Duodenal mucosa (tissue), 2 donors: ENCODE results near the gene MYEOV.

Experiments
- H3K27ac ChIP-seq: one replicate; pipeline ENCODE4 v1.7.0; 2013; ENCODE audit warnings: low read depth, low read length
- H3K27me3 ChIP-seq, 2 donors: one replicate each; pipeline ENCODE4 v1.7.0; 2013; ENCODE audit warnings: low read length in 2 of 2, control low read depth in 1 of 2; ENCODE audit not compliant: insufficient read depth in 2 of 2, control insufficient read depth in 1 of 2
- H3K36me3 ChIP-seq, 2 donors: one replicate each; pipeline ENCODE4 v1.7.0; 2013; ENCODE audit warnings: low read length in 2 of 2, control low read depth in 1 of 2; ENCODE audit not compliant: insufficient read depth in 2 of 2, control insufficient read depth in 1 of 2
- H3K4me1 ChIP-seq, 2 donors: one replicate each; pipeline ENCODE4 v1.7.0; 2013; ENCODE audit warnings: low read length in 2 of 2, control low read depth in 1 of 2; ENCODE audit not compliant: insufficient read depth in 2 of 2, control insufficient read depth in 1 of 2
- H3K4me3 ChIP-seq, 2 donors: one replicate each; pipeline ENCODE4 v1.7.0; 2013; ENCODE audit warnings: low read length in 2 of 2, low read depth in 1 of 2
- H3K9ac ChIP-seq, 2 donors: one replicate each; pipeline ENCODE4 v1.7.0; 2013; ENCODE audit warnings: low read length in 2 of 2, low read depth in 1 of 2
- H3K9me3 ChIP-seq, 2 donors: one replicate each; pipeline ENCODE4 v1.7.0; 2013; ENCODE audit warnings: low read length in 2 of 2, control low read depth in 1 of 2; ENCODE audit not compliant: control insufficient read depth in 1 of 2

Gene MYEOV

DNA sequence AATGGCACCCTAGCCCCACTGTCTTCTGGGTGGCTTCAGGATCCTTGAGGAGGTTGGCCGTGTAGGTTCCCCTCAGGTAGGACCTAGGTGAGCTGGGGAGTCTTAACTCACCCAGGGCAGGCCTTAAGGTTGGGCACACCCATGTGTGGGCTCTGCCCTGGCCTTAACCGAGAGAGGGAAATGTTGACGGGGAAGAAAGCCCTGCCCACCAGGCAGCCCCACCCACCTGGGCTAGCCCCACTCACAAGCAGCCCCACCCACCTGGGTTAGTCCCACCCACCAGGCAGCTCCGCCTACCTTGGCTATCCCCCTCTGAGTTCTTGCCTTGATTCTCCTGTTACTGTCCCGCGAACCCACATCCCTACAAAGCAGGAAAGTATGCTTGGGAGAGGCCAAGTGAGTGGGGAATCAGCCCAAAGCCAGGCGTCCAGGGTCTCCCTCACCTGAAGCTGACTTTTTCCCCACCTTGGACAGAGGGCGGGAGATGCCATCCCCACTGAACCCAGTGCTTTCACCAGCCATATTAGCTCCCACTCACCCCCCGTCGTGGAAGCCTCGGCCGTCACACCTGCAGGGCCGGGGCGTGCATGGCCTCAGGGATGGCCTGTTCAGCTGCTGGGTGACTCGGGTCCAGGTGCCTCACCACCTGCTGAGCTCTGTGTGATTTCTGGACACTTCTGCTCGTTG lies at the start of gene MYEOV:
Gene MYEOV, plus strand, starts transcription at position 337 of the 687 bp plus-strand sequence. CDS start 1,200 bp downstream, outside the sequence.
- Histone ChIP-seq H3K9ac (peak within 1 kb of the TSS in 1 of 2 donors; percentile 4), H3K4me3 (no peak within 1 kb of the TSS), H3K4me1 (peaks cover 72 to 78% of the 10 kb centered on the region in 2 donors), H3K36me3 (no peaks in the 10 kb centered on the region), H3K9me3 (no peaks in the 10 kb centered on the region), H3K27me3 (no peaks in the 10 kb centered on the region), H3K27ac (peak within 1 kb of the TSS; percentile 21)

DNA sequence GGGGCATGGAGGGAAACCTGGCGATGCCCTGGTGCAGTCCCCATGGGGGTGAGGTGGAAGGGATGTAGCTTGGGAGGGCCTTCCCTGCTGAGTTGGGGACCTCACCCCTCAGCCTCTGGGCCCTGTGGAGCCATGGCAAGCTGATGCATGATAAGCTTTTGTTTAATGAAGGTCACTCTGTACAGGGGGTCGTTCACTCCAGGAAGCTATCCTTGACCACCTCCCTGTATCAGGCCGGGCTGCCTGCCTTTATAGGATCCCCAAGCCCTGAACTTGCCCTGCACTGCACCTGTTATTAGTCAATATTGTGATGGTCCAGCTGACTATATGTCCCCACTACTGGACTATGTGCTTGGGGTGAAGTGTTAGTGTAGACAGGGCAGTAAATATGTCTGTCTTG lies 49.7 kb upstream of the MYEOV start:
- no peaks in the 10 kb centered on the region for H3K4me1 ChIP-seq
- H3K27ac ChIP-seq = no peak overlapping the region
- H3K9ac ChIP-seq = no peak overlapping the region
- H3K27me3 ChIP-seq = no peaks in the 10 kb centered on the region
- no peaks in the 10 kb centered on the region for H3K36me3 ChIP-seq
- no peak overlapping the region for H3K4me3 ChIP-seq
- H3K9me3 ChIP-seq = no peaks in the 10 kb centered on the region

DNA sequence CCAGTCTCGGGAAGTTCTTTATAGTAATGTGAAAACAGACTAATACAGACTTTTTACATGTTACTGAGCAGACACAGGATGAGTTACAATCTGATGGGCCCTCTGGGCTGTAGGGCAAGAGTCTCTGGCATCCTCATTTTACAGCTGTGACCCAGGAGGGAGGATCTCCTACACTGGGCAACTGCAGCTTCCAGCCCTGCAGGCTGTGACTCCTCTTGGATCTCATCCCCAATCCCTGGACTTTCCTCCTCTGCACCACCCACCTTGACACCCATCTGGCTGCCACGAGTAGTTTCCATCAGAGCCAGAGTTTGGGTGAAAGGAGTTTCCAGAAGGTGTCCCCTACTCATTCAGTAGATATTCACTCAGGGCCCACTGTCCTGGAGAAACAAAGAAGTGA lies 48.9 kb upstream of the MYEOV start:
- no peak overlapping the region for H3K9ac ChIP-seq
- H3K27ac ChIP-seq = no peak overlapping the region
- H3K4me1 ChIP-seq = no peaks in the 10 kb centered on the region
- H3K36me3 ChIP-seq = no peaks in the 10 kb centered on the region
- no peaks in the 10 kb centered on the region for H3K9me3 ChIP-seq
- no peaks in the 10 kb centered on the region for H3K27me3 ChIP-seq
- H3K4me3 ChIP-seq = no peak overlapping the region

DNA sequence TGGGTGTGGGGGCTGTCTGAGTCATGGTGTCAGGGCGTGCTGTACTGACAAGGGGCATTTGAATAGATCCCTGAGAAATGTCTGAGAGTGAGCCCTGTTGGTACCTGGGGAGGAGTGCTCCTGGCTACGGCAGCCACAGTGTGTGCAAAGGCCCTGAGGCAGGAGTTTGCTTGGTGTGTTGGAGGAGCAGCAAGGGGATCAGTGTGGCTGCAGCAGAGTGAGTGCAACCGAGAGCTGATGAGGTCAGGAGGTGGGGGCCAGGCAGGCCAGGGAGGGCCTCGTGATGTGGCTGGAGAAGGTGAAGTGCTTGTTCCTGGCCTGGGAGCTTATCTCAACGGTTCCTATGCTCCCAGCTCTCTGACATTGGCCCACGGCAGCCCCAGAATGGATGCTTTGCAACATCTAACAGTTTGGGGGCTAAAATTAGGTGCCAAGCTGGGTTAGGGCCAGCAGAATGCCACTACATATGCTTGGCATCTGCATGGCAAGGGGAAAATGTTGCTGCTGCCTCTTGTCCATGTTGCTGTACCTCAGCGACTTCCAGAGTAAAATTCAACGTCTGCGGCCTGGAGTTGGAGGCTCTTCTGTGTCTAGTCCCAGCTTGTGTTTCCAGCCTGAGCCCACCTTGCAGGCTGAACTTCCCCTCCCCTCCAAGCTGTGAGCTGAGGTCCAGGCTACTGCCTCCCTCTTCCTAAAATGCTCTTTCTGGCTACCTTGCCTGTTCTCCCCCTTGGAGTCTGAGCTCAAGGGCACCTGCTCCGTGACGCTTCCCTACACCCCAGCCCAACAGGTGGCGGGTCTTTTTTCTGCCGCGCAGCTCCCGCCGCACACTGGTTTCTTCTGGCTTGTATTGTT lies 48.2 kb upstream of the MYEOV start:
- H3K36me3 ChIP-seq = no peaks in the 10 kb centered on the region
- H3K27ac ChIP-seq = no peak overlapping the region
- no peak overlapping the region for H3K4me3 ChIP-seq
- no peaks in the 10 kb centered on the region for H3K9me3 ChIP-seq
- no peaks in the 10 kb centered on the region for H3K27me3 ChIP-seq
- H3K9ac ChIP-seq = no peak overlapping the region
- H3K4me1 ChIP-seq = no peaks in the 10 kb centered on the region

DNA sequence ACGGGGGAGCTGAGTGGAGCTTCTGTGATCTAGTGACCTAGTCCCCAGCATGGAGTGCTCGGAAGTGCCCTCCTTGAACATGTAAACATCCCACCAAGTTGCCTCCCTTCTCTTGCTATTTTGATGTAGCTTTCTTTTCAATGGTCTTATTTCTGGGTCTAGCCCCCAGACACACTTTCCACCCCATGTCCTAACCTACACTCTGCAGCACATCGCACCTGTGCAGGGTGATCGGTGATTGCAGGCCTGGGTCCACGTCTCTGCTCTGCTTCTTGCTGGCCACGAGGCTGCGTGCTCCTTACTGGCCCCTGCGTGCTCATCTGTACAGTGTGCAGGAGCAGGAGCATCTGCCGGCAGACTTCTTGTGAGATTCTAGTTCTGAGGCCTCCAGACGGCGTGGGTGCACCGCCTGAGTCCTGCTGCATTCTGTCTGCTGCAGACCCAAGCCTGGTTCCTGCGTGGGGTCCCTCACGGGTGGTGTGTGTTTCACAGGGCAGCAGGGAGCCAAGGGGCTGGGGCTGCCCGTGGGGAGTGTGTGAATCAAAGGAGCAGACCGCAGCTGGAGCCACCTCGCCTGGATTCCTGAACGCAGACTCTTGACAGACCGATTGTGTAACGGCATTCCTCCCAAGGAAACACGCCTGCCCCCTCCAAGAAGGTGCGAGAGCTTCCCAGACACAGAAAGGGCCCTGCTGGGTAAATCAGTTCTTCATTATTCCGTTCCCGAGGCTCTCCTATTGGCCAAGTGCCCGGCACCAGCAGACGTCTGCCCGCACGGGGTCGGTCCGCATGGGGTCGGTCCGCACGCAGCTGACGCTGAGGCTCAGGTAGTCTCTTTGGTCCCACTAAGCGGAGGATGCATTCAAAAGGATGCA lies 44.4 kb upstream of the MYEOV start:
- Histone ChIP-seq H3K4me3 (no peak overlapping the region), H3K9ac (no peak overlapping the region), H3K9me3 (peaks cover 8 to 10% of the 10 kb centered on the region in 2 donors), H3K27ac (no peak overlapping the region), H3K4me1 (no peaks in the 10 kb centered on the region), H3K36me3 (no peaks in the 10 kb centered on the region), H3K27me3 (no peaks in the 10 kb centered on the region)

DNA sequence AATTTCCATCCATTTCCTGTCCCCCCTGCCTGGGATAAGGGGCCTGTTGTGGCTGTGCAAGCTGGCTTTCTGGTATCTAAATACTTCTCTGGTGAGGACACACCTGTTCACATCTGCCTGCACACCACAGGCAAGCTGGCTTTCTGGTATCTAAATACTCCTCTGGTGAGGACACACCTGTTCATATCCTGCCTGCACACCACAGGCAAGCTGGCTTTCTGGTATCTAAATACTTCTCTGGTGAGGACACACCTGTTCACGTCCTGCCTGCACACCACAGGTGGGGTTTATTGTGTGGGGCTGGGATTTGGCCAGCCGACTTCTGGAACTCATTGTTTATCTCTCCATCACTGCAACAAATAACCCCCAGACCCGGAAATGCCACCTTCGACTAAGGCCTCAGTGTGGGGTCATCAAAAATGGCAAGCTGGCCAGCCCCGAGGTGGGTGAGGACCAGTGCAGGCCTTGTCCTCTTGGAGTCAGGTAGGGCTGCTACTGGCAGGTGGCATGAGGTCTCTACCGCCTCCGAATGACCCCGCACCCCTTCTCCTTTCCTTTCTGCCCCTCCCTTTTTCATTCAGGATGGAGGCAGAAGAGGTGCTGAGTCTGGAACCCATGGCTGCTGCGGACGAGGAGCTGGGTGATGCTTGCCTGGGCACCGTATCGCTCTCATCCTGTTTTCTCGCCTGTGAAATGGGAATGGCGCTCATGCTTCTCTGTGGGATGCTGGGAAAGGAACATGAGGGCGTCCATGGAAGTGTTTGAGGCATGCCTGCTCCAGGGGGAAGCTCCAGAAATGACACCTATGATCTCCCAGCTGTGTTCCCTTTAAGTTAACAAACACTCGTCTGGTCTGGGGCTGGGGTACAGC lies 43.5 kb upstream of the MYEOV start:
- Histone ChIP-seq H3K9me3 (peaks cover 8 to 10% of the 10 kb centered on the region in 2 donors), H3K27ac (no peak overlapping the region), H3K4me1 (no peaks in the 10 kb centered on the region), H3K36me3 (no peaks in the 10 kb centered on the region), H3K27me3 (no peaks in the 10 kb centered on the region), H3K4me3 (no peak overlapping the region), H3K9ac (no peak overlapping the region)

DNA sequence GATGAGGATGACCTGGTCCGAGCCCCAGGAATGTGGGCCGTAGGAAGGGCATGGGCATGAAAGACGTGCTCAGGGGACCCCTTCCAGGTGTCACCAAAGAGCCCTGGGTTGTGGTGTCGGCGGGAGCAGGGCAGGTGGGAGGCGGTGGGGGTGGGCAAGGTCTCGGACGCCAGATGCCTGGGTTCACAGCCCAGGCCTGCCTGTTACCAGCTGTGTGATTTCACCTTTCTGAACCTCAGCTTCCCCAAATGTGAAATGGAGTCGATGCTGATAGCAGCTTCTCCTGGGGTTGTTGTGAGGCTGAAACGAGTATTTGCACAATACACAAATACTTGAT lies 42.9 kb upstream of the MYEOV start:
- Histone ChIP-seq H3K36me3 (no peaks in the 10 kb centered on the region), H3K4me1 (no peaks in the 10 kb centered on the region), H3K9ac (no peak overlapping the region), H3K27ac (no peak overlapping the region), H3K27me3 (peaks cover 0 to 4% of the 10 kb centered on the region in 2 donors), H3K4me3 (no peak overlapping the region), H3K9me3 (peaks cover 8 to 10% of the 10 kb centered on the region in 2 donors)

DNA sequence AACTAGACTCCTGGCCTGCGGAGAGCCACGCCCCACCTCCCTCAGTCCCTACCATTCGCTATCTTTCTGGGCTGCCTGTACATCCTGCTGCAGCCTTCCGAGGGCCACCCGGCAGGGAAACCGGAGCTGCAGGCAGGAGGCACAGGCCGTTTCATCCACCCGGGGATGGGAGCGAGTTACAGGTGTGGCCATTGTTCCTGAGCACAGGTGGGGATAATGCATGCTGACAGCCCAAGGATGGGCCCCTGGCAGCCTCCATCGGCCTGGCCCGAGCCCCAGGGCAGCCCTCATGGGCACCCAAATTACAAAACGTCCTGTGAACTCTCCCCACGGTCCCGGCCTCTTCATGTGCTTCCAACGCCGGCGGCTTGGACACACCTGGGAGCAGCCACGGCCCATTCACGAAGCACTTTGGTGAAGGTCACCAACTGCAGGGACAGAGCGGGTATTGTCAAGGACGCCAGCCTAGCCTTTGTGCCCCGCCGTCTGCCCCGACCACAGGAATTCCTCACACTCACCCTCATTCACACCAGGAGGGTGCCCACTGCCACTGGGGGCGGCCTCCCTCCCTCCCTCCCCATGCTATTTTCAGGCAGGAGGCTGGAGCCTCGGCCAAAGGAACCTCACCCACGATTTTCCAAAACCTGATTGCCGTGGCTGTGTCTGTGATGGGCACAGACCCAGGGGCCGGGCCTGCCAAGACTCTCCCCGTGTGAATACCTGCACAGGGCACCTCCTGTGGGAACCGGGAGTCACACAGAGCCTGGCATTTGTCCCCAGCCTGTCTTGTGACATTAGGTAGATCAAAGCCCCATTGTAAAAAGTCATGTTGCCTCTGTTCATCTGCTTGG lies 42.1 kb upstream of the MYEOV start:
- Histone ChIP-seq H3K27ac (no peak overlapping the region), H3K36me3 (no peaks in the 10 kb centered on the region), H3K9ac (no peak overlapping the region), H3K4me1 (no peaks in the 10 kb centered on the region), H3K9me3 (peaks cover 8 to 10% of the 10 kb centered on the region in 2 donors), H3K27me3 (peaks cover 0 to 4% of the 10 kb centered on the region in 2 donors), H3K4me3 (no peak overlapping the region)

DNA sequence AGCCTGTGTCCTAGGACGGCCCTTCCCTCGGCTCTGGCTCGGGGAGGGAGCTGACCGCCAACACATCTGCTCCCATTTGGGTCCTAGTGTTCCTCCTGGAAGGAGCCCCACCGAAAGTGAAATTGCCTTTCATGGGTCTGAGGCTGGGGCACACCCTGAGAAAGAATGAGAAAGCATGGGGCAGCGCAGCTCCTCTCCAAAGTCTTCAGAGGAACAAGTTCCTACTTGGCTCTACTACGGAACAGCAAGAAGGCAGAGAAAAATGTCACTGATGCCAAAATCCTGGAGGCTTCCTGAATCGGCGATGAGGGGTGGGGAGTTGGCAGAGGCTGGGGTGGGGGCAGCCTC lies 41.5 kb upstream of the MYEOV start:
- H3K27ac ChIP-seq = no peak overlapping the region
- no peak overlapping the region for H3K4me3 ChIP-seq
- no peak overlapping the region for H3K9ac ChIP-seq
- no peaks in the 10 kb centered on the region for H3K36me3 ChIP-seq
- peaks cover 0 to 4% of the 10 kb centered on the region in 2 donors for H3K27me3 ChIP-seq
- peaks cover 8 to 10% of the 10 kb centered on the region in 2 donors for H3K9me3 ChIP-seq
- no peaks in the 10 kb centered on the region for H3K4me1 ChIP-seq
